ENCODE results near the gene KRTAP12-2. TPM values are rescaled to one million over a fixed set of nuclear protein-coding genes. Genes with fewer than 3 reads are reported as not detected.
"Not testable (repeated sequence)": the region's sequence is repeated elsewhere in the genome, so short reads cannot be mapped to it uniquely, and the experiment has no call there.

Gene KRTAP12-2
- total and polyA plus RNA-seq, 2 donors (not counting 1 experiment from before 2014, with no cell fraction given), result not detected

GRCh38 chr21:44687671-44688070, 20.9 kb upstream of the KRTAP12-2 start:
- Histone ChIP-seq H3K4me1 (ENCODE audit: control insufficient read depth, extremely low read depth, insufficient read depth, low read length) (no peaks in the 10 kb centered on the region), H3K9me3 (ENCODE audit: control insufficient read depth, insufficient read depth, low read depth, low read length) (no peaks in the 10 kb centered on the region), H3K4me3 (replicated peaks in 1 of 4; ENCODE audit: control extremely low read depth in 1 of 4, insufficient read depth in 1 of 4, low read depth in 3 of 4, low read length in 4 of 4) (no peak overlapping the region), H4K20me1 (ENCODE audit: control insufficient read depth, extremely low read depth, insufficient read depth, low read length) (no peaks in the 10 kb centered on the region), H2AFZ (ENCODE audit: low read length) (no peak overlapping the region), H3K27ac (ENCODE audit: insufficient read depth, low read length) (no peak overlapping the region), H3K9ac (ENCODE audit: insufficient read depth, low read length) (no peak overlapping the region), H3K79me2 (ENCODE audit: control insufficient read depth, insufficient read depth, low read length) (no peaks in the 10 kb centered on the region), H3K36me3 (ENCODE audit: control insufficient read depth, insufficient read depth, low read length) (no peaks in the 10 kb centered on the region), H3K4me2 (ENCODE audit: extremely low read depth, insufficient read depth, low read length) (no peak overlapping the region), H3K27me3 (ENCODE audit: control insufficient read depth, insufficient read depth, low read length) (peaks cover 4% of the 10 kb centered on the region)
- TF ChIP-seq EZH2 (IDR thresholded peaks at IDR 0.05; ENCODE audit: low read length, missing control alignments) (no peak), CTCF (conservative IDR thresholded peaks at IDR 0.05 in 1 of 2, IDR thresholded peaks at IDR 0.05 in 1 of 2; ENCODE audit: low read depth in 1 of 2, low read length in 2 of 2) (no peak)
- DNase-seq (ENCODE audit: low read depth in 2 of 2), result no peak

GRCh38 chr21:44686843-44687561, 20.3 kb upstream of the KRTAP12-2 start:
- Histone ChIP-seq H3K9me3 (ENCODE audit: control insufficient read depth, insufficient read depth, low read depth, low read length) (no peaks in the 10 kb centered on the region), H3K36me3 (ENCODE audit: control insufficient read depth, insufficient read depth, low read length) (no peaks in the 10 kb centered on the region), H3K27ac (ENCODE audit: insufficient read depth, low read length) (no peak overlapping the region), H3K4me3 (replicated peaks in 1 of 4; ENCODE audit: control extremely low read depth in 1 of 4, insufficient read depth in 1 of 4, low read depth in 3 of 4, low read length in 4 of 4) (no peak overlapping the region), H3K4me2 (ENCODE audit: extremely low read depth, insufficient read depth, low read length) (no peak overlapping the region), H4K20me1 (ENCODE audit: control insufficient read depth, extremely low read depth, insufficient read depth, low read length) (no peaks in the 10 kb centered on the region), H3K27me3 (ENCODE audit: control insufficient read depth, insufficient read depth, low read length) (peaks cover 4% of the 10 kb centered on the region), H2AFZ (ENCODE audit: low read length) (no peak overlapping the region), H3K9ac (ENCODE audit: insufficient read depth, low read length) (no peak overlapping the region), H3K4me1 (ENCODE audit: control insufficient read depth, extremely low read depth, insufficient read depth, low read length) (no peaks in the 10 kb centered on the region), H3K79me2 (ENCODE audit: control insufficient read depth, insufficient read depth, low read length) (no peaks in the 10 kb centered on the region)
- TF ChIP-seq CTCF (conservative IDR thresholded peaks at IDR 0.05 in 1 of 2, IDR thresholded peaks at IDR 0.05 in 1 of 2; ENCODE audit: low read depth in 1 of 2, low read length in 2 of 2) (no peak), EZH2 (IDR thresholded peaks at IDR 0.05; ENCODE audit: low read length, missing control alignments) (no peak)
- no peak for DNase-seq (ENCODE audit: low read depth in 2 of 2)

- Histone ChIP-seq H3K4me1 (ENCODE audit: control insufficient read depth, extremely low read depth, insufficient read depth, low read length) (no peaks in the 10 kb centered on the region), H3K9me3 (ENCODE audit: control insufficient read depth, insufficient read depth, low read depth, low read length) (no peaks in the 10 kb centered on the region), H3K4me2 (ENCODE audit: extremely low read depth, insufficient read depth, low read length) (no peak overlapping the region), H2AFZ (ENCODE audit: low read length) (no peak overlapping the region), H3K27ac (ENCODE audit: insufficient read depth, low read length) (no peak overlapping the region), H3K4me3 (replicated peaks in 1 of 4; ENCODE audit: control extremely low read depth in 1 of 4, insufficient read depth in 1 of 4, low read depth in 3 of 4, low read length in 4 of 4) (no peak overlapping the region), H4K20me1 (ENCODE audit: control insufficient read depth, extremely low read depth, insufficient read depth, low read length) (no peaks in the 10 kb centered on the region), H3K9ac (ENCODE audit: insufficient read depth, low read length) (no peak overlapping the region), H3K27me3 (ENCODE audit: control insufficient read depth, insufficient read depth, low read length) (peaks cover 4% of the 10 kb centered on the region), H3K79me2 (ENCODE audit: control insufficient read depth, insufficient read depth, low read length) (no peaks in the 10 kb centered on the region), H3K36me3 (ENCODE audit: control insufficient read depth, insufficient read depth, low read length) (no peaks in the 10 kb centered on the region)
- TF ChIP-seq EZH2 (IDR thresholded peaks at IDR 0.05; ENCODE audit: low read length, missing control alignments) (no peak), CTCF (conservative IDR thresholded peaks at IDR 0.05 in 1 of 2, IDR thresholded peaks at IDR 0.05 in 1 of 2; ENCODE audit: low read depth in 1 of 2, low read length in 2 of 2) (no peak)
- no peak for DNase-seq (ENCODE audit: low read depth in 2 of 2)
Measured at GRCh38 chr21:44686000-44686781, 19.5 kb upstream of the KRTAP12-2 start.

- H3K27me3 ChIP-seq (ENCODE audit: control insufficient read depth, insufficient read depth, low read length); H3K9me3 ChIP-seq (ENCODE audit: control insufficient read depth, insufficient read depth, low read depth, low read length); H3K9ac ChIP-seq (ENCODE audit: insufficient read depth, low read length); H2AFZ ChIP-seq (ENCODE audit: low read length); H3K79me2 ChIP-seq (ENCODE audit: control insufficient read depth, insufficient read depth, low read length); H3K27ac ChIP-seq (ENCODE audit: insufficient read depth, low read length); H3K4me3 ChIP-seq (replicated peaks in 1 of 4; ENCODE audit: control extremely low read depth in 1 of 4, insufficient read depth in 1 of 4, low read depth in 3 of 4, low read length in 4 of 4); H3K36me3 ChIP-seq (ENCODE audit: control insufficient read depth, insufficient read depth, low read length); H3K4me2 ChIP-seq (ENCODE audit: extremely low read depth, insufficient read depth, low read length); DNase-seq (ENCODE audit: low read depth in 2 of 2); H3K4me1 ChIP-seq (ENCODE audit: control insufficient read depth, extremely low read depth, insufficient read depth, low read length); H4K20me1 ChIP-seq (ENCODE audit: control insufficient read depth, extremely low read depth, insufficient read depth, low read length): not testable (repeated sequence)
Measured at GRCh38 chr21:44685050-44685449, 18.3 kb upstream of the KRTAP12-2 start.

Data from fibroblast of lung (primary cell).